ES-I3 (cell line): ENCODE measurements around the gene PANK2.

Source experiments
- H3K36me3 ChIP-seq: 2 replicates; pipeline ENCODE4 v1.6.1; 2013; ENCODE audit warnings: mild to moderate bottlenecking, low read length, control low read depth, moderate library complexity; ENCODE audit not compliant: insufficient read depth
- H3K4me1 ChIP-seq: 2 replicates; pipeline ENCODE4 v1.6.1; 2013; ENCODE audit warnings: mild to moderate bottlenecking, control low read depth, low read length; ENCODE audit not compliant: insufficient read depth
- H3K9ac ChIP-seq: 2 replicates; pipeline ENCODE4 v1.6.1; 2013; ENCODE audit warnings: low read depth, mild to moderate bottlenecking, low read length, moderate library complexity
- H3K9me3 ChIP-seq: 2 replicates; pipeline ENCODE4 v1.6.1; 2013; ENCODE audit warnings: mild to moderate bottlenecking, low read length, moderate library complexity; ENCODE audit not compliant: control insufficient read depth, insufficient read depth

The PANK2 gene

GRCh38 chr20:3863317-3863716 is 25.9 kb upstream of the PANK2 start:
- Histone ChIP-seq H3K4me1 (no peaks in the 10 kb centered on the region), H3K9me3 (no peaks in the 10 kb centered on the region), H3K36me3 (peaks cover 19% of the 10 kb centered on the region), H3K9ac (no peak overlapping the region)

DNA sequence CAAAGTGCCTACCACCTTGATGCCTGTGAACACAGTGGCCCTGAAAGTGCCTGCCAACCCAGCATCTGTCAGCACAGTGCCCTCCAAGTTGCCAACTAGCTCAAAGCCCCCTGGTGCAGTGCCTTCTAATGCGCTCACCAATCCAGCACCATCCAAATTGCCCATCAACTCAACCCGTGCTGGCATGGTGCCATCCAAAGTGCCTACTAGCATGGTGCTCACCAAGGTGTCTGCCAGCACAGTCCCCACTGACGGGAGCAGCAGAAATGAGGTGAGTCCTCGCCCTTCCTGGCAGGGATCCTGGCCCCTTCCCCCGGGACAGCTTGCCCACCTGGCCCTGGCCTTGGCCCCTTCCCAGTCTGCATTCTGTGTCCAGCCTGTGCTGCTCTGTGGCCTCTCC is 24.7 kb upstream of the PANK2 start:
- no peaks in the 10 kb centered on the region for H3K4me1 ChIP-seq
- H3K9ac ChIP-seq = no peak overlapping the region
- no peaks in the 10 kb centered on the region for H3K9me3 ChIP-seq
- H3K36me3 ChIP-seq = peaks cover 19% of the 10 kb centered on the region

- Histone ChIP-seq H3K36me3 (peaks cover 19% of the 10 kb centered on the region), H3K4me1 (peaks cover 2% of the 10 kb centered on the region; the same call in 1 of the 2 replicates), H3K9ac (no peak overlapping the region), H3K9me3 (no peaks in the 10 kb centered on the region)
Observed at GRCh38 chr20:3865152-3865886, 23.9 kb upstream of the PANK2 start.

GRCh38 chr20:3865887-3866407 is 23.2 kb upstream of the PANK2 start:
- Histone ChIP-seq H3K4me1 (peaks cover 3% of the 10 kb centered on the region; the same call in 1 of the 2 replicates), H3K9ac (no peak overlapping the region), H3K9me3 (no peaks in the 10 kb centered on the region), H3K36me3 (peaks cover 19% of the 10 kb centered on the region)

DNA sequence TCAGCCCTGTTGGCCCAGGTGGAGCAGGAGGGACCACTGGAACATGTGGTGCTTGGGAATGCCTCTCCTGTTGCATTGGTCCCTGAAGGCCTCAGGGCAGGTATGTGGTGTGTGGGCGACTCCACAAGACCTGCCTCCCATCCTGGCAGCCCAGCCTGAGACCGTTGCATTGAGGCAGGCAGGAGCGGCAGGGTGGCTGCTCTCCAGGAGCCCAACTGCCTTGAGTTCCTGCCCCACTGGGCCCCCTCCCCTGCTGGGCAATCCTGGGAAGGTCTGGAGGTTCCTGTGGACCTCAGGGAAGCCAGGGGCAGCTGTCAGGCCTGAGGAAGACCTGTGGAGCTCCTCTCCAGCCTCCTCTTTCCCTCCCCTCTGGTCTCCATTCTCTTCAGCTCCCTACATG is 22.7 kb upstream of the PANK2 start:
- Histone ChIP-seq H3K9ac (no peak overlapping the region), H3K4me1 (peaks cover 3% of the 10 kb centered on the region; the same call in 1 of the 2 replicates), H3K9me3 (no peaks in the 10 kb centered on the region), H3K36me3 (peaks cover 19% of the 10 kb centered on the region)

GRCh38 chr20:3867802-3868201 is 21.4 kb upstream of the PANK2 start:
- H3K9me3 ChIP-seq = no peaks in the 10 kb centered on the region
- H3K4me1 ChIP-seq = peaks cover 3% of the 10 kb centered on the region; the same call in 1 of the 2 replicates
- peaks cover 10% of the 10 kb centered on the region for H3K36me3 ChIP-seq
- H3K9ac ChIP-seq = no peak overlapping the region

- Histone ChIP-seq H3K36me3 (peaks cover 3% of the 10 kb centered on the region), H3K4me1 (peaks cover 3% of the 10 kb centered on the region; the same call in 1 of the 2 replicates), H3K9me3 (no peaks in the 10 kb centered on the region), H3K9ac (no peak overlapping the region)
Observed at GRCh38 chr20:3869839-3870634, 19.1 kb upstream of the PANK2 start.

- Histone ChIP-seq H3K36me3 (peaks cover 2% of the 10 kb centered on the region), H3K9ac (no peak overlapping the region), H3K9me3 (no peaks in the 10 kb centered on the region), H3K4me1 (peaks cover 3% of the 10 kb centered on the region; the same call in 1 of the 2 replicates)
Observed at GRCh38 chr20:3871550-3872265, 17.5 kb upstream of the PANK2 start.

DNA sequence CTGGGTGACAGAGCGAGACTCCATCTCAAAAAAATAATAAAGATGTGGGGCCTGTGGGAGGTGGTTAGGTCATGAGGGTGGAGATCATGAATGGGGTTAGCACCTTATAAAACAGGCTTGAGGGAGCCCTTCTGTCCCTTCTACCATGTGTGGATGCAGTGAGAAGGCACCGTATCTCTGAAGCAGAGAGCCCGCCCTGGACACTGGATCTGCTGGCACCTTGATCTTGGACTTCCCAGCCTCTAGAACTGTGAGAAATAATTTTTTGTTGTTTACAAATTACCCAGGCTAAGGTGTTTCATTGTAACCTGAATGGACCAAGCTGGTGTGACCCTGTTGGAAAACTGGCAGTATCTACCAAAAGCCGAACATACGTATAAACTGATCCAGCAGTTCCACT is 15.7 kb upstream of the PANK2 start:
- Histone ChIP-seq H3K4me1 (peaks cover 3% of the 10 kb centered on the region; the same call in 1 of the 2 replicates), H3K9me3 (no peaks in the 10 kb centered on the region), H3K36me3 (no peaks in the 10 kb centered on the region; the same call in 1 of the 2 replicates), H3K9ac (no peak overlapping the region)

DNA sequence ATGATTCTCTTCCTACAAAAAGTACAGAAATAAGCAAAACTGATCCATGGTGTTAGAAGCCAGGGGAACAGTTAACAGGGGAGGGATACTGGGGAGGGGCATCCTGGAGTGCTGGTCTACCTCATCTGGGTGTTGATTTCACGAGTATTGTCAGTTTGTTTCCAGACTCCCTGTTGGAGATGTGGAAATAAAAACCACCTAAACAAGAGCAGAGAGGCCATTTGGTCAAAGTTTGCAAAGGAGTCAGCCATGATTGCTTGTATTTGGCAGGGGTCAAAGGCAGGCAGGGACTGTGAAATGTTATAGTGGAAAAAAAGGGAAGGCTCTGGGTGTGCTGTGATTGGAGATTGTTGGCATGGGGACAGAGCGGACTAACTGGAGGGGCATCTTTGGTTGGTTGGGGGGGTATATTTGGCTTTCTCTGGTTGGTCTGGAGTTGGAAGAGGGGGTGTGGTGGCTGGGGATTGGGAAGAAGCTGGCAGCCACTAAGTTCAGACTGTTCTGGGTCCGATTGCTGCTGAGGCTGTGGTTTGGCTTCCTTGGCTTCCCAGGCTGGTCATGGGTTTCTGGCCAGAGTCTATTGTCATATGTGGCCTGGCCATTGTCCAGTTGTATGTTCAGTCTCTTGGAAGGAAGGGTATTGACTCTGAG is 14.9 kb upstream of the PANK2 start:
- Histone ChIP-seq H3K9me3 (no peaks in the 10 kb centered on the region), H3K36me3 (no peaks in the 10 kb centered on the region; the same call in 1 of the 2 replicates), H3K4me1 (peaks cover 3% of the 10 kb centered on the region; the same call in 1 of the 2 replicates), H3K9ac (no peak overlapping the region)

DNA sequence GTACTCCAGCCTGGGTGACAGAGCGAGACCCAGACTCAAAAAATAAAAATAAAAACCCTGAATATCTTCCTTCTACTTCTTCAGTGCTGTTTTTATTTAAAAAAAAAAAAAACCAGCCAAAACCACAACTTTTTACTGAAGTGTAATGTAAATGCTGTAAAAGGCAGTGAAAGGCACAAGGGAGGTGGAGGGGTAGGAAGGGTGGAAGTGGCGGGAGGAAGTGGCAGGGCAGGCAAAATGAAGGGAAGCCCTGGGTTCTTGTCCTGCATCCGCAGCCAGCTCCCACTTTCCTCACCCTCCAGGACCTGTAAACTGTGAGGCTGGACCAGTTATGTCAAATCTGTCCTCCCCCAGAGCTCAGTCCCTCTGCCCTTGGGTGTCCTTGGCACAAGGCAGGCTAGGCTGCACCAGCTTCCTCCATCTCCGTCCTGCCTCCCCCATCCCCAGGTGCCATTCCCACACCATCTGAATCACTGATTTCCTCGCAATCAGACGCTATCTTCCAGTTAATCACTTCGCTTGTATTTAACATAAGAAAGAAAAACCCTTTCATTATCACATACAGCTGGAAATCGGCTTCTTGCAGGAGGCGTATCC is 13.7 kb upstream of the PANK2 start:
- Histone ChIP-seq H3K9ac (no peak overlapping the region), H3K4me1 (no peaks in the 10 kb centered on the region), H3K36me3 (no peaks in the 10 kb centered on the region; the same call in 1 of the 2 replicates), H3K9me3 (no peaks in the 10 kb centered on the region)

- Histone ChIP-seq H3K4me1 (no peaks in the 10 kb centered on the region), H3K9ac (no peak overlapping the region), H3K9me3 (no peaks in the 10 kb centered on the region), H3K36me3 (no peaks in the 10 kb centered on the region; the same call in 1 of the 2 replicates)
Observed at GRCh38 chr20:3876000-3876399, 13.2 kb upstream of the PANK2 start.

DNA sequence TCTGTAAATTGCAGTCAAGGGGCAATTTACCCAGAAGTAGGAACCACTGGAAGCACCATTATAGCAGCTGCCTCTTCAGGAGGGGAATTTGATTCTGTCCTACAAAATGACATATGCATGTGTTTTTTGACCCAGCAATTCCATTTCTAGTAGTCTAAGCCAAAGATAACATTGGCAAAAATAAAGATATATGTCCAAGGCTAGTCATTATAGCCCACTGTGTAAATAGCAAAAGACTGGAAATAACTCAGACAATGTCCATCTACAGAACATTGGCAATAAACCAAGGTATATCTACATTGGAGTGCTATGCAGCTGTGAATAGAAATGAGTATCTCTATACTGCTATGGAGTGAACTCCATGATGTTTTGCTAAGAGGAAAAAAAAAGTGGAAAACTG is 12.5 kb upstream of the PANK2 start:
- H3K9me3 ChIP-seq = no peaks in the 10 kb centered on the region
- H3K36me3 ChIP-seq = no peaks in the 10 kb centered on the region; the same call in 1 of the 2 replicates
- H3K9ac ChIP-seq = no peak overlapping the region
- H3K4me1 ChIP-seq = no peaks in the 10 kb centered on the region
